BLaER1 (cell line): Measurements from ENCODE around the gene SLX4.
A peak's percentile ranks its signal among the peaks of the same experiment; 100 is the strongest.

ENCODE experiments used
- H3K27ac ChIP-seq: shearing (Covaris generic); formaldehyde crosslinking; 2 replicates; pipeline ENCODE4 v1.8.1; 2022
- H3K27me3 ChIP-seq: shearing (Covaris generic); formaldehyde crosslinking; 2 replicates; pipeline ENCODE4 v1.8.1; 2022
- H3K36me3 ChIP-seq: shearing (Covaris generic); formaldehyde crosslinking; 2 replicates; pipeline ENCODE4 v1.8.1; 2022
- H3K4me1 ChIP-seq: shearing (Covaris generic); formaldehyde crosslinking; 2 replicates; pipeline ENCODE4 v1.8.1; 2022
- H3K4me2 ChIP-seq: shearing (Covaris generic); formaldehyde crosslinking; 2 replicates; pipeline ENCODE4 v1.8.1; 2022
- H3K4me3 ChIP-seq: shearing (Covaris generic); formaldehyde crosslinking; 2 replicates; pipeline ENCODE4 v1.8.1; 2022
- H3K9ac ChIP-seq: shearing (Covaris generic); formaldehyde crosslinking; 2 replicates; pipeline ENCODE4 v1.8.1; 2022
- H3K9me3 ChIP-seq: shearing (Covaris generic); formaldehyde crosslinking; 2 replicates; pipeline ENCODE4 v1.8.1; 2022
- H4K20me1 ChIP-seq: shearing (Covaris generic); formaldehyde crosslinking; 2 replicates; pipeline ENCODE4 v1.8.1; 2022
- Cebpa-rat ChIP-seq: shearing (Covaris generic); IDR thresholded peaks from 2 replicates; pipeline ENCODE4 v1.8.1; 2022

Gene SLX4

DNA sequence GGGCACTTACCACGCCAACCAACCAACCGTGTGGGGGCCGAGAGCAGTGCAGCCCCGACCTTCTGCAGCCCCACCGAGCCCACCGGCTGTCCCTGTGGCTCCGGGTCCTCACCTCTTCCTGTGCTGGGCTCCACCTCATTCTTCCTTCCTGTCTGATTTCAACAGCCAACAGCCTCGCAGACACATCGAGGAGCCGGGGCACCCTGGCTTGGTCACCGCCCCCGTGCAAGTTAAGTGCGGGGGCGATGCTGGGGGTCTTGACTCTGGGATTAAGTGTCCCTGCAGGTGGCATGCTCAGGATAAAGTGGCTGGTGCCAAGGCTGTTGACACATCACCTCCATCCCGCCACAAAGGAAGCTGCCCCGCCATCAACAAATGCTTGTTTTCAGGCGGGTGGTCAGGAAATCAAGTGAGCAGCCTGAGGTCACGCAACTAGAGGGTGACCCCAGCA is 34.1 kb downstream of the SLX4 start, which contains the start of gene NLRC3:
Gene NLRC3 (minus strand): TSS at position 102 of the 451 bp plus-strand sequence. CDS start 12,367 bp downstream, outside the sequence.
- Histone ChIP-seq H3K4me3 (peak within 1 kb of the TSS; percentile 72), H3K27me3 (no peaks in the 10 kb centered on the region), H4K20me1 (peaks cover 7% of the 10 kb centered on the region; the same call in 1 of the 2 replicates), H3K4me2 (peak within 1 kb of the TSS; percentile 98), H3K9me3 (peaks cover under 1% of the 10 kb centered on the region; the same call in 1 of the 2 replicates), H3K4me1 (peaks cover 79% of the 10 kb centered on the region), H3K27ac (peak within 1 kb of the TSS; percentile 92), H3K9ac (peak within 1 kb of the TSS; percentile 83), H3K36me3 (peaks cover 11% of the 10 kb centered on the region)
- TF ChIP-seq Cebpa-rat, result no peak

- Histone ChIP-seq H3K36me3 (peaks cover 15% of the 10 kb centered on the region; the same call in 1 of the 2 replicates), H3K4me3 (peak overlapping the region; percentile 72), H4K20me1 (peaks cover 7% of the 10 kb centered on the region; the same call in 1 of the 2 replicates), H3K27ac (peak overlapping the region; percentile 92), H3K4me1 (peaks cover 69% of the 10 kb centered on the region), H3K4me2 (peak overlapping the region; percentile 98), H3K9me3 (peaks cover 8% of the 10 kb centered on the region), H3K27me3 (no peaks in the 10 kb centered on the region), H3K9ac (peak overlapping the region; percentile 83)
- no peak for TF ChIP-seq Cebpa-rat
Measured at GRCh38 chr16:3576211-3576610, 35.2 kb downstream of the SLX4 start.

- Histone ChIP-seq H3K4me3 (peak overlapping the region; percentile 72), H3K4me2 (peak overlapping the region; percentile 98), H3K9ac (peak overlapping the region; percentile 83; the same call in 1 of the 2 replicates)
Measured at GRCh38 chr16:3575491-3575890, 35.9 kb downstream of the SLX4 start.

GRCh38 chr16:3574195-3574594 is 37.2 kb downstream of the SLX4 start:
- no peak overlapping the region for H3K27ac ChIP-seq
- H3K4me3 ChIP-seq, result no peak overlapping the region
- no peak overlapping the region for H3K4me2 ChIP-seq

More at GRCh38 chr16:3575491-3575890, 35.9 kb downstream of the SLX4 start:
- no peak for TF ChIP-seq Cebpa-rat
- peaks cover 15% of the 10 kb centered on the region for H3K9me3 ChIP-seq
- H3K27ac ChIP-seq, result peak overlapping the region; percentile 92
- H3K36me3 ChIP-seq, result peaks cover 22% of the 10 kb centered on the region
- H3K27me3 ChIP-seq, result no peaks in the 10 kb centered on the region
- peaks cover 62% of the 10 kb centered on the region for H3K4me1 ChIP-seq
- H4K20me1 ChIP-seq, result peaks cover 7% of the 10 kb centered on the region; the same call in 1 of the 2 replicates

GRCh38 chr16:3573146-3573815 is 38.1 kb downstream of the SLX4 start:
- TF ChIP-seq Cebpa-rat, result no peak
- no peak overlapping the region for H3K27ac ChIP-seq

More at GRCh38 chr16:3574195-3574594, 37.2 kb downstream of the SLX4 start:
- Histone ChIP-seq H3K9me3 (peaks cover 22% of the 10 kb centered on the region), H3K4me1 (peaks cover 49% of the 10 kb centered on the region), H3K36me3 (peaks cover 30% of the 10 kb centered on the region), H3K9ac (no peak overlapping the region), H4K20me1 (0 out of 2 replicates have a peak, but pooled peaks cover under 1% of the 10 kb centered on the region), H3K27me3 (no peaks in the 10 kb centered on the region)
- TF ChIP-seq Cebpa-rat, result no peak

DNA sequence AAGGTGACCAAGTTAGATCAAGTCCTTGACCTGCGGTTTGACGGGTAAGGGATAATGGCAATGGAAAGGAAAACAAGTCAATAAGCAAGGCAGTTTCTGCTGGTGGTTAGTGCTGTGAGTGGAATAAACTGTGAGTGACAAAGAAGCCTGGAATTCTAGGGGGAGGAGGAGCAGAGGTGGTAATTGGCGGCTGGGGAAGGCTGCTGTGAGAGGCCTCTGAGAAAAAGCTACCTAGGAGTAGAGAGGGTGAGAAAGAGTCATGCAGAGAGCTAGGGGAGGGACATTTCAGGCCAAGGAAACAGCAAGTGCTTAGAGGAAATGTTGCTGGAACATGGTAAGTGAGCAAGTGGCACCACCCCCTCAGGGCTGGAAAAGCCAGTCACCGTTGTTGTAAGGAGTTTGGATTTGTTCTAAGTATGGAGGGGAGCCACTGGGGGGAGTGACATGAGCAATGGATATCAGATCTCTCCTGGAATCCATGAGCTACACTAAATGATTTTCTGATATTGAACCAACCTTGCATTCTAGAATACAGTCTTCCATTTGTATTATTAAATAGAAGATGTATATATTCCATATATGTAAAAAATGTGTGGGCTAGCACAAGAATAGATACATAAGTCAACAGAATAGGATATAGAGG is 40.9 kb downstream of the SLX4 start:
- H3K4me2 ChIP-seq, result no peak overlapping the region
- H3K4me3 ChIP-seq, result no peak overlapping the region
- no peak for TF ChIP-seq Cebpa-rat
- H3K27ac ChIP-seq, result no peak overlapping the region
- H3K9me3 ChIP-seq, result peaks cover 22% of the 10 kb centered on the region
- H3K36me3 ChIP-seq, result peaks cover 59% of the 10 kb centered on the region
- no peak overlapping the region for H3K9ac ChIP-seq
- peaks cover 14% of the 10 kb centered on the region for H3K4me1 ChIP-seq
- no peaks in the 10 kb centered on the region for H3K27me3 ChIP-seq
- H4K20me1 ChIP-seq, result 0 out of 2 replicates have a peak, but pooled peaks cover 4% of the 10 kb centered on the region

More at GRCh38 chr16:3573146-3573815, 38.1 kb downstream of the SLX4 start:
- Histone ChIP-seq H3K9me3 (peaks cover 22% of the 10 kb centered on the region), H3K4me1 (peaks cover 41% of the 10 kb centered on the region), H3K9ac (no peak overlapping the region), H4K20me1 (0 out of 2 replicates have a peak, but pooled peaks cover 2% of the 10 kb centered on the region), H3K4me3 (no peak overlapping the region), H3K27me3 (no peaks in the 10 kb centered on the region), H3K36me3 (peaks cover 33% of the 10 kb centered on the region), H3K4me2 (no peak overlapping the region)

GRCh38 chr16:3569851-3570250 is 41.6 kb downstream of the SLX4 start:
- Histone ChIP-seq H3K27ac (no peak overlapping the region), H3K9me3 (peaks cover 22% of the 10 kb centered on the region), H3K4me2 (no peak overlapping the region), H3K9ac (no peak overlapping the region), H4K20me1 (0 out of 2 replicates have a peak, but pooled peaks cover 4% of the 10 kb centered on the region), H3K4me3 (no peak overlapping the region), H3K4me1 (peaks cover 7% of the 10 kb centered on the region; the same call in 1 of the 2 replicates), H3K27me3 (no peaks in the 10 kb centered on the region), H3K36me3 (peaks cover 66% of the 10 kb centered on the region)
- no peak for TF ChIP-seq Cebpa-rat

DNA sequence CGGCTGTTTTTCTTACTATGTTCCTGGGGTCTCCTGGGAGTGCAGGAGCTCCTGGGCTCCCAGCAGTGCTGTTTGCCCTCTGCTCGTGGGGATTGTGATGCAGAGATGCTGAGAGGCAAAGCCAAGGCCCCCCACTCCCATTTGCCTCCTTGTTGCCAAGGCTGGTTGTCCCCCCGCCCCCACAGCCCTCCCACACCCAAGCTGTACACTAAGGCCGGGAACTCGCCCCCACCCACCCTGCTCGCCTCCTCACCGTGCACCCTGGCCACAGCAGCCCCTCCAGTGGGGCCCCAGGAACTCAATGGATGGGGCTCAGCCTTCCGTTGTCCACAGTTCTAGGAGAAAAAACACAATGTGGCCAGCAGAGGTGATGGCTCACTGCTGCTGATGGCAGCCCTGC is 44.4 kb downstream of the SLX4 start:
- Histone ChIP-seq H3K9me3 (peaks cover 18% of the 10 kb centered on the region), H3K9ac (no peak overlapping the region), H4K20me1 (0 out of 2 replicates have a peak, but pooled peaks cover 16% of the 10 kb centered on the region), H3K27me3 (no peaks in the 10 kb centered on the region), H3K27ac (no peak overlapping the region), H3K36me3 (peaks cover 81% of the 10 kb centered on the region), H3K4me1 (0 out of 2 replicates have a peak, but pooled peaks cover under 1% of the 10 kb centered on the region), H3K4me3 (no peak overlapping the region), H3K4me2 (no peak overlapping the region)
- no peak for TF ChIP-seq Cebpa-rat

DNA sequence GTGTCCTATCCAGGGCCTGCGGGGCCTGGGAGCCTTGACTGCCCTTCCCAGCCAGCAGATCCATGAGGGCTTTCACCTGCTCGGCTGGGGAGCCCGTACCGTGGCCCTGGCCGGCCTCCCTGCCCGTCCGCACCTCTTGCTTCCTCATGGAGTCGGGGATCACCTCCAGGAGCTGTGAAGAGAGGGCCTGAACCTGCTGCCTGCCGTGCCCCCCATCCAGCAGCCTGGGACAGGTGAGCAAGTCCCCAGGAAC is 46.6 kb downstream of the SLX4 start:
- no peak for TF ChIP-seq Cebpa-rat
- H3K9ac ChIP-seq, result no peak overlapping the region
- H3K9me3 ChIP-seq, result peaks cover under 1% of the 10 kb centered on the region; the same call in 1 of the 2 replicates
- H3K27me3 ChIP-seq, result no peaks in the 10 kb centered on the region
- H3K27ac ChIP-seq, result no peak overlapping the region
- 0 out of 2 replicates have a peak, but pooled peaks cover 16% of the 10 kb centered on the region for H4K20me1 ChIP-seq
- 0 out of 2 replicates have a peak, but pooled peaks cover 6% of the 10 kb centered on the region for H3K4me1 ChIP-seq
- H3K4me3 ChIP-seq, result no peak overlapping the region
- no peak overlapping the region for H3K4me2 ChIP-seq
- H3K36me3 ChIP-seq, result peaks cover 83% of the 10 kb centered on the region
